Measurements from ENCODE around the gene PTCRA. TPM values are rescaled to one million over a fixed set of nuclear protein-coding genes. Genes with fewer than 3 reads are reported as not detected.

PTCRA gene
- total and polyA plus RNA-seq, 2 of the 4 experiments (the other 2 are of a cell fraction) = not detected

DNA sequence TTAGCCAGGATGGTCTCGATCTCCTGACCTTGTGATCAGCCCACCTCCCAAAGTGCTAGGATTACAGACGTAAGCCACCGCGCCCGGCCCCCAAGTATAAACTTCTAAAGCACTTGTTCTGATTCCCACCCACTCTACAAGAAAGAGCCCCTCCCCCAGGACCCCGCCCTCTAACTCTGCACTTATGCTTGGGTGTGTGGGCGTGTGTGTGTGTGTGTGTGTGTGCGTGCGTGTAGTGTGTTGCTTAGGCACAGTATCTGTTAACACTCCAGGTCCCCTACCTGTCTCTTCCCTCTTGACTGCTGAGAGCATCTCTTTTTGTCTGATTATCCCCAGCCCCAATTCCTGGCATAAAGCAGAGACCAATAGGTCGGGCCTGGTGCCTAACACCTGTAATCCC is 6.0 kb upstream of the PTCRA start:
- no TSS peak for BruUV-seq (replicated peaks)
- Histone ChIP-seq H3K9me3 (ENCODE audit: control insufficient read depth, insufficient read depth, low read length) (no peaks in the 10 kb centered on the region), H3K79me1 (ENCODE audit: low read depth in 1 of 2, low read length in 2 of 2) (no peaks in the 10 kb centered on the region), H3K27ac (ENCODE audit: insufficient read depth, low read length) (no peak overlapping the region), H3K4ac (ENCODE audit: low read depth, low read length) (no peak overlapping the region), H3K9ac (ENCODE audit: low read depth, low read length) (no peak overlapping the region), H3K23ac (ENCODE audit: low read depth, low read length) (no peak overlapping the region), H2BK120ac (ENCODE audit: low read depth, low read length) (no peak overlapping the region), H2BK15ac (ENCODE audit: low read depth, low read length) (no peak overlapping the region), H4K20me1 (ENCODE audit: insufficient read depth, low read length) (no peaks in the 10 kb centered on the region), H4K91ac (ENCODE audit: insufficient read depth, low read depth, low read length) (no peak overlapping the region), H3K4me1 (ENCODE audit: control insufficient read depth, insufficient read depth, low read length) (no peaks in the 10 kb centered on the region), H2AK9ac (replicated peaks; ENCODE audit: low read depth, low read length, poor library complexity) (no peak overlapping the region), H4K5ac (ENCODE audit: low read depth, low read length) (no peak overlapping the region), H3K36me3 (ENCODE audit: control insufficient read depth, insufficient read depth, low read length) (no peaks in the 10 kb centered on the region), H3K56ac (ENCODE audit: extremely low read depth, insufficient read depth, low read length) (no peak overlapping the region), H3K27me3 (ENCODE audit: control insufficient read depth, insufficient read depth, low read length) (peaks cover 3% of the 10 kb centered on the region; the same call in 1 of the 2 replicates), H3K18ac (ENCODE audit: low read depth, low read length) (no peak overlapping the region), H2BK5ac (ENCODE audit: low read depth, low read length, poor library complexity, severe bottlenecking) (no peak overlapping the region), H2AK5ac (ENCODE audit: low read depth, low read length) (no peak overlapping the region), H3K14ac (replicated peaks; ENCODE audit: low read depth, low read length) (no peak overlapping the region), H2AFZ (replicated peaks; ENCODE audit: low read length, poor library complexity) (no peak overlapping the region), H3K4me2 (ENCODE audit: low read depth, low read length) (no peak overlapping the region), H3K4me3 (ENCODE audit: insufficient read depth, low read depth, low read length) (no peak overlapping the region), H4K8ac (ENCODE audit: low read depth in 2 of 2, low read length in 2 of 2) (no peak overlapping the region), H2BK20ac (ENCODE audit: low read depth, low read length) (no peak overlapping the region), H3K9me1 (ENCODE audit: insufficient read depth, low read length) (no peaks in the 10 kb centered on the region)
- intact Hi-C loops (cut with micrococcal nuclease) = loop anchor here (10.0 kb wide), 1 partner anchor 425 kb away; no protein-coding TSS in a partner anchor
- no peak for ATAC-seq (ENCODE audit: low read depth)
- no CpG with 5 or more reads among the region's 10 CpGs for WGBS, 2 experiments (ENCODE audit: extremely low coverage in 2 of 2, insufficient read length in 1 of 2)
- in situ Hi-C loops (cut with MboI; ENCODE audit: low sequenced_read_pairs) = loop anchor here (10.0 kb wide), 1 partner anchor 235 kb away; no protein-coding TSS in a partner anchor
- ChIA-PET CTCF (no interaction called here), POLR2A (ENCODE audit: unreplicated experiment) (no interaction called here)
- no peak for DNase-seq
- dilution Hi-C loops (cut with HindIII; ENCODE audit: low sequenced_read_pairs, unreplicated experiment) = no loop called here
- TF ChIP-seq, protein P1, sequence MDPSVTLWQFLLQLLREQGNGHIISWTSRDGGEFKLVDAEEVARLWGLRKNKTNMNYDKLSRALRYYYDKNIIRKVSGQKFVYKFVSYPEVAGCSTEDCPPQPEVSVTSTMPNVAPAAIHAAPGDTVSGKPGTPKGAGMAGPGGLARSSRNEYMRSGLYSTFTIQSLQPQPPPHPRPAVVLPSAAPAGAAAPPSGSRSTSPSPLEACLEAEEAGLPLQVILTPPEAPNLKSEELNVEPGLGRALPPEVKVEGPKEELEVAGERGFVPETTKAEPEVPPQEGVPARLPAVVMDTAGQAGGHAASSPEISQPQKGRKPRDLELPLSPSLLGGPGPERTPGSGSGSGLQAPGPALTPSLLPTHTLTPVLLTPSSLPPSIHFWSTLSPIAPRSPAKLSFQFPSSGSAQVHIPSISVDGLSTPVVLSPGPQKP (IDR thresholded peaks at IDR 0.05; ENCODE audit: borderline replicate concordance, low read depth, low read length) = no peak
- TF ChIP-seq CEBPB (IDR thresholded peaks at IDR 0.05; ENCODE audit: low read depth, low read length) (no peak), RFX5 (IDR thresholded peaks at IDR 0.05; ENCODE audit: low read depth, low read length) (no peak), NFE2L2 (IDR thresholded peaks at IDR 0.05; ENCODE audit: low read depth, low read length) (no peak)
